Measurements from ENCODE around the gene MRPS22. TPM values are rescaled to one million over a fixed set of nuclear protein-coding genes. Genes with fewer than 3 reads are reported as not detected.

MRPS22 gene
- total and polyA plus RNA-seq, 2 experiments from 2014 or later = 63.4 to 89.2 TPM

DNA sequence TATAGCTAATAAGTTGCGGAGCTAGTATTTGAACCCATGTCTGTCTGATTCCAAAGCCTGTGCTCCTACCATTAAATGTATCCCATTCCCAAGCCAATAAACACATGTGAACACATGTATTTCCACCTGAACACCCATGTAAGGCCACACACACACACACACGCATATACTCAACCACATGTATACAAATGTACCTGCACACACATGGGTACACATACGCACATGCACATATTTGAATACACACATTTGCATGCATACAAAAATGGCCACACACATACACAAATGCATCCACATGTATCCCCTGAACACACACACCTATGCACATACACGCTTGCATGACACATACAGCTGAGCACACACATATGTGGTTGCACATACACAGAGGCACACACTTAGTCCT lies 5.4 kb upstream of the MRPS22 start:
- Histone ChIP-seq H3K36me3 (no peaks in the 10 kb centered on the region), H3K27me3 (peaks cover 64% of the 10 kb centered on the region), H3K9me3 (ENCODE audit: low read depth) (no peaks in the 10 kb centered on the region), H3K4me3 (no peak overlapping the region), H3K27ac (no peak overlapping the region), H3K4me1 (ENCODE audit: low read depth) (no peaks in the 10 kb centered on the region)
- DNase-seq (ENCODE audit: low read depth in 1 of 2, low spot score in 1 of 2) = no peak
- TF ChIP-seq, protein P1, sequence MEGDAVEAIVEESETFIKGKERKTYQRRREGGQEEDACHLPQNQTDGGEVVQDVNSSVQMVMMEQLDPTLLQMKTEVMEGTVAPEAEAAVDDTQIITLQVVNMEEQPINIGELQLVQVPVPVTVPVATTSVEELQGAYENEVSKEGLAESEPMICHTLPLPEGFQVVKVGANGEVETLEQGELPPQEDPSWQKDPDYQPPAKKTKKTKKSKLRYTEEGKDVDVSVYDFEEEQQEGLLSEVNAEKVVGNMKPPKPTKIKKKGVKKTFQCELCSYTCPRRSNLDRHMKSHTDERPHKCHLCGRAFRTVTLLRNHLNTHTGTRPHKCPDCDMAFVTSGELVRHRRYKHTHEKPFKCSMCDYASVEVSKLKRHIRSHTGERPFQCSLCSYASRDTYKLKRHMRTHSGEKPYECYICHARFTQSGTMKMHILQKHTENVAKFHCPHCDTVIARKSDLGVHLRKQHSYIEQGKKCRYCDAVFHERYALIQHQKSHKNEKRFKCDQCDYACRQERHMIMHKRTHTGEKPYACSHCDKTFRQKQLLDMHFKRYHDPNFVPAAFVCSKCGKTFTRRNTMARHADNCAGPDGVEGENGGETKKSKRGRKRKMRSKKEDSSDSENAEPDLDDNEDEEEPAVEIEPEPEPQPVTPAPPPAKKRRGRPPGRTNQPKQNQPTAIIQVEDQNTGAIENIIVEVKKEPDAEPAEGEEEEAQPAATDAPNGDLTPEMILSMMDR (IDR thresholded peaks at IDR 0.05; ENCODE audit: low read depth, low read length) = no peak

DNA sequence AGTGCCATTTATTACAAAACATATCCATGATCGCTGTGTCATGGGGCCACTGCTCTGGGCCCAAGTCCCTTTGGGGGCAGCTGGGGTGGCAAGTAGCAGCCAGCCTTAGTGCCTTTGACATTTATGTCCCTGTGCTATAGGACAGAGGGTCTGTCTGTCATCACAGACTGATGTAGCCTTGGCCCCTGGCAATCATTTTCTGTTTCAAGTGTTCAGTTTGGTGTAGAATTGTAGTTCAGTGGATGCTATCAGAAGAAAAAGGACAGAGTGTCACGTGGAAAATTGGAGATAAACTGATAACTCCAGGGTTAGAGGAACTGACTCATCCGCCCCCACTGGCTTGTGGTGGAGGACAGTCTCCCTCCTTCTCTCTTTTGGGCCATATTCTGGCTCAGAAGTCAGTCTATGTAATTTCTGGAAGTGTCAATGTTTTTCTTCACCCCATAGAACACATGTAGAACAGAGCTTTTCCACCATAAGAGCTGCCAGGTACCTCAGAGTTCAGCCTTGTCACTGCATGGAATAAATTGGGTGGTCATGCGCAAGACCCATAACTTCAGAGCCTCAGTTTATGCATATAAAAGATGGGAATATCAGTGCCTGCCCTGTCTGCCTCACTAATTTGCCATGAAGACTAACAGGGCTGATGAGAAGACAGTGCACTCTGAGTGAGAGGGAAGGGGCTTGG lies 4.5 kb upstream of the MRPS22 start:
- peaks cover 60% of the 10 kb centered on the region for H3K27me3 ChIP-seq
- H3K27ac ChIP-seq = no peak overlapping the region
- TF ChIP-seq, protein P1 (IDR thresholded peaks at IDR 0.05; ENCODE audit: low read depth, low read length) = no peak
- H3K4me1 ChIP-seq (ENCODE audit: low read depth) = no peaks in the 10 kb centered on the region
- H3K4me3 ChIP-seq = no peak overlapping the region
- peak in 1 of 2 donors; percentile 19 for DNase-seq (ENCODE audit: low read depth in 1 of 2, low spot score in 1 of 2)
- H3K9me3 ChIP-seq (ENCODE audit: low read depth) = no peaks in the 10 kb centered on the region
- no peaks in the 10 kb centered on the region for H3K36me3 ChIP-seq

DNA sequence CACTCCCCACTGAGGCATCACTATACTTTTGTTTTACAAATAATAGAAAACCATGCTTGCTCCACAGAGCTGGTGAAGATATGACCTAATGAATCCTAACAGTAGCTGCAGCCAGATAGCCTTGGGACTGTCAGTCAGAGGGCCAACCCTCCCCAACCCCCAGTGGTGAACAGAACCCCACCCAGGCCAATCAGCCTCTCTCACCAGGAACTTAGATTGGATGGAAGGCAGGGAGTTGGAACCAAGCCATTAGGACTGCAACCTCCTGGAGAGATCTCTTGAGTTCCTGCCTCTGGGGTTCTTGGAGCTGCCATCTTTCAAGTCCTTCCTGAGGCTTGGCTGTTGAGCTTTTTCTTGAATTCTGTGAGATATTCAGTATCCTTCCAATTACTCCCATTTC lies 3.0 kb upstream of the MRPS22 start:
- H3K4me3 ChIP-seq = no peak overlapping the region
- peaks cover 60% of the 10 kb centered on the region for H3K27me3 ChIP-seq
- no peaks in the 10 kb centered on the region for H3K36me3 ChIP-seq
- no peak overlapping the region for H3K27ac ChIP-seq
- TF ChIP-seq, protein P1 (IDR thresholded peaks at IDR 0.05; ENCODE audit: low read depth, low read length) = no peak
- H3K4me1 ChIP-seq (ENCODE audit: low read depth) = peaks cover 8% of the 10 kb centered on the region
- no peak for DNase-seq (ENCODE audit: low read depth in 1 of 2, low spot score in 1 of 2)
- no peaks in the 10 kb centered on the region for H3K9me3 ChIP-seq (ENCODE audit: low read depth)

DNA sequence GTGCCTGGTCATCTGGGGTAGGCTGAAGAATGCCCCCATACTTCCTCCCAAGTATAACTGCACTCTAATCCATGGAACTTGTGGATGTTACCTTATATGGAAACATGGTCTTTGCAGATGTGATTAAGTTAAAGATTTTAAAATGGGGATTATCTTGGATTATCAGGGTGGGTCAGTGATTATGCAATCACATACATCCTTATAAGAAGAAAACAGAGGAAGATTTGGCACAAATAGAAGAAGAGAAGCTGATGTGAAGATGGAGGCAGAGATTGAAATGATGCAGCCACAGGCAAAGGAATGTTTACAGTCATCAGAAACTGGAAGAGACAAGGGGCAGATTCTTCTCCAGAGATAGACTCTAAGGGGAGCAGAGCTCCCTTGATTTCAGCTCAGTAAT lies 1.8 kb upstream of the MRPS22 start:
- no peak for DNase-seq (ENCODE audit: low read depth in 1 of 2, low spot score in 1 of 2)
- no peaks in the 10 kb centered on the region for H3K9me3 ChIP-seq (ENCODE audit: low read depth)
- no peak overlapping the region for H3K27ac ChIP-seq
- peaks cover 57% of the 10 kb centered on the region for H3K27me3 ChIP-seq
- H3K4me1 ChIP-seq (ENCODE audit: low read depth) = peaks cover 8% of the 10 kb centered on the region
- H3K36me3 ChIP-seq = no peaks in the 10 kb centered on the region
- H3K4me3 ChIP-seq = no peak overlapping the region
- TF ChIP-seq, protein P1 (IDR thresholded peaks at IDR 0.05; ENCODE audit: low read depth, low read length) = no peak

DNA sequence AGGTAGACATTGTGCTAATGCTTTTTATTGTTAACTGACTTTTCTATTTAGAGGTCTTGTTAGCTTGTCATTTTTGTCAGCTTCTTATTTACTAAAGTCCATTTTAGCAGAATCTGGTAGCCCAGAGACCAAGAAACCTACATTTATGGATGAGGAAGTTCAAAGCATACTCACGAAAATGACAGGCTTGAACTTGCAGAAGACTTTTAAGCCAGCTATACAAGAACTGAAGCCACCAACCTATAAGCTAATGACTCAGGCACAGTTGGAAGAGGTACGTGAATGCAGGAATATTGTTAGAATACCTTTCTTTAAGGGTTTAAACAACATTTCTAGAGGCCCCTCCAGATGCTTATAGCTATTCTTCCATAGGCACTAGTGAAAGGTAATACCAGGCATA lies 3.0 kb downstream of the MRPS22 start:
- Histone ChIP-seq H3K27ac (no peak overlapping the region), H3K4me3 (no peak overlapping the region), H3K36me3 (peaks cover 32% of the 10 kb centered on the region), H3K9me3 (ENCODE audit: low read depth) (no peaks in the 10 kb centered on the region), H3K4me1 (ENCODE audit: low read depth) (peaks cover 8% of the 10 kb centered on the region), H3K27me3 (peaks cover 12% of the 10 kb centered on the region)
- TF ChIP-seq, protein P1 (IDR thresholded peaks at IDR 0.05; ENCODE audit: low read depth, low read length) = no peak
- DNase-seq (ENCODE audit: low read depth in 1 of 2, low spot score in 1 of 2) = no peak
